GM12801 (cell line): ENCODE results near the gene DDX24.

ENCODE experiments used
- TF ChIP-seq, protein P1 (sequence below): IDR thresholded peaks from one replicate; pipeline ENCODE4 v1.5.1; 2011; ENCODE audit warnings: control low read depth; ENCODE audit not compliant: insufficient read length; ENCODE audit errors: extremely low read depth

The DDX24 gene

DNA sequence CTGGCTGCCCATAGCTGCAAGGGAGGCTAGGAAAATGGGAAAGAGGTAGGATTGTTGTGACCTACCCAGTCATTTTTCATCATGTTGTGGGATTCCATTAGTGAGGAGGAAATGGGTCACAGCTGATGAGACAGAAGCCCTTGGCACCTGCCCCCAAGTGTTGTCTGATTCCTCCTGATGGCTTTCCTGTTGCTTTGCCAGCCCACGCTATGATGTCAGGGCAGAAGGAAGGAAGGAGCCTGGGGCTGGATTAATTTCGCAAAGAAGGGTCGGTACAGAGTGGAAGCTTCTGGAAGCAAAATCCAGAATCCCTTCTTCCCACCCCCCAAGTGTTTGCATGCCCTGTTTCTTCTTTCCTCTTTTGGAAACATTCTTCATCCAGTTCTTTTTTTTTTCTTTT is 46.1 kb downstream of the DDX24 start:
- TF ChIP-seq, protein P1, sequence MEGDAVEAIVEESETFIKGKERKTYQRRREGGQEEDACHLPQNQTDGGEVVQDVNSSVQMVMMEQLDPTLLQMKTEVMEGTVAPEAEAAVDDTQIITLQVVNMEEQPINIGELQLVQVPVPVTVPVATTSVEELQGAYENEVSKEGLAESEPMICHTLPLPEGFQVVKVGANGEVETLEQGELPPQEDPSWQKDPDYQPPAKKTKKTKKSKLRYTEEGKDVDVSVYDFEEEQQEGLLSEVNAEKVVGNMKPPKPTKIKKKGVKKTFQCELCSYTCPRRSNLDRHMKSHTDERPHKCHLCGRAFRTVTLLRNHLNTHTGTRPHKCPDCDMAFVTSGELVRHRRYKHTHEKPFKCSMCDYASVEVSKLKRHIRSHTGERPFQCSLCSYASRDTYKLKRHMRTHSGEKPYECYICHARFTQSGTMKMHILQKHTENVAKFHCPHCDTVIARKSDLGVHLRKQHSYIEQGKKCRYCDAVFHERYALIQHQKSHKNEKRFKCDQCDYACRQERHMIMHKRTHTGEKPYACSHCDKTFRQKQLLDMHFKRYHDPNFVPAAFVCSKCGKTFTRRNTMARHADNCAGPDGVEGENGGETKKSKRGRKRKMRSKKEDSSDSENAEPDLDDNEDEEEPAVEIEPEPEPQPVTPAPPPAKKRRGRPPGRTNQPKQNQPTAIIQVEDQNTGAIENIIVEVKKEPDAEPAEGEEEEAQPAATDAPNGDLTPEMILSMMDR: no peak

DNA sequence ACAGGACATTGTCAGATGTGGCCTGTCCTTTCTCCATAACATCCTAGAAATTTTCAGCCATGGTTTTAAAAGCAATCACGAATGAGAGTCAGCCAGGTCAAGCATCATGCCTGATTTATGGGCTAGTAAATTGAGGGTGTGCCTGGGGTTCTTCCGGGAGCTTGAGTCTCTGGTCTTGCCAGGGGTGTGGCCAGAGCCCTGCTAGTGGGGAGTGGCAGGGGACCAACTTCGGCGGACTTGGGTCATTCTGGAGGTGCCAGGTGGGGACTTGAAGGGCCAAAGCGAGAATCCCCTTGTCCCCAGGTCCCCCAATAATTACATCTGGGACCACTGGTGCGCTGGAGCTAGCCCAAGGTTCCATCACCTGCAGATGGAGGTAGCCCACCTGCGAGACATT is 49.1 kb downstream of the DDX24 start:
- TF ChIP-seq, protein P1: no peak

DNA sequence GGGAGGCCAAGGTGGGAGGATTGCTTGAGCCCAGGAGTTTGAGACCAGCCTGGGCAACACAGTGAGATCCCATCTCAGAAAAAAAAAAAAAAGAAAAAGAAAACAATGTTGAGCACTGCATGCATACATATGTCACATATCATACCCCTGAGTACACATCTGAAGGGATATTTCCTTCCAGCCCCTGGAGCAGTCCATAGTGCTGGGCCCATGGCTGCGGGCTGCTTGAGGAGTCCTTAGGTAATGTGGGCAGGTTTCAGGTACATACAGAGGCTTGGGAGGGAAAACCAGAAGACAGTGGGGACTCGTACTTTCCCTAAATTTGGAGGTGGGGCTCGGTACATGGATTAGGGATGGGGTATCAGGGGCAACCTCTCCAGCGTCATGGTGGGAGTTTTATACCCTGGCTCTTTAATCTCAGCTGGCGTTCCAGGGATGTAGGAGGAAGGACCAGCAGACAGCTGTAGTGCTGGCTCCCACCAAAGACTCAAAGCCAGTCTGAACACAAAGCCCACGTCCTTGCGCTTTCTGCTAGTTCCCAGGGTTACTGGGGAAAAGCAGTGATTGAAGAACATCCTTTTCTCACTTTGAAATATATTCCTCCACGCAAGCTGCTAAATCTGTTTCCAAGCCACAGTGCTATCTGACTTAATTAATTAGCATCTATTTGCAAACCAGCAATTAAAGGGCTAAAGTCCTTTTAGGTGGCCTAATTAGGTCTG is 49.7 kb downstream of the DDX24 start:
- TF ChIP-seq, protein P1: no peak

DNA sequence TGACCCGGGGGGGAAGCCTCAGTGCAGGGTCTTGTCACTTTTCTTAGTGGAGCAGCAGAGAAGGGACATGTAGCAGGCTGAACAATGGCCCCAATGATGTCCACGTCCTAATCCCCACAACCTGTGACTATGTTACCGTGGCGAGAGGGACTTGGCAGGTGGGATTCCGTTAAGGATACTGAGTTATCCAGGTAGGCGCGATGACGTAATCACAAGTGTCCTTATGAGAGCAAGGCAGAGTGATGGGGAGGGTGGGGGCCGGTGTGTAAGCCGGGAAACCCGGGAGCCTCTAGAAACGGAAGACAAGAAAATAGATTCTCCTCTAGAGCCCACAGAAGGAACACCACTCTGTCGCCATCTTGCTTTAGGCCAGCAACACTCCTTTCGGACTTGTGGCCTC is 50.4 kb downstream of the DDX24 start:
- TF ChIP-seq, protein P1: no peak

DNA sequence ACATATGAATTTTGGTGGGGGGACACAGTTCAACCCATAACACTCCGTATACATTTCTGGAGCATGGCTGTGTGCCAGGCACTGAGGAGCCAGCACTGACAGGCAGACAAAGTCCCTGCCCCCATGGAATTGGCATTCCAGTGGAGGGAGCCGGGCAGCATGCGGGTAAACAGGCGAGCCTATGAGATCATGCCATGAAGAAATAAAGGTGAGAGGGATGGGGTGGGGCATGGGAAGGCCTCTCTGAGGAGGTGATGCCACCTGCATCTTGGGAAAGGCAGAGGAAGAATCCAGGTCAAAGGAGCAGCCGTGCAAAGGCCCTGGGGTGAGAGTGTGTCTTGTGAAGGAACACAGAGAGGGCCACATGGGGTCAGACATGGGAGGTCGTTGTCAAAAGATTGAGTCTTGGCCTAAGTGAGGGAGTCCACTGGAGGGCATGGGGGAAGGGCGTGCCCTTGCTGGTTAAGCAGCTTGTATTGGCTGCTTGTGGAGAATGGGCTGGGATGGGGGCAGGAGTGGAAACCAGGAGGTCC is 51.3 kb downstream of the DDX24 start:
- TF ChIP-seq, protein P1: no peak

DNA sequence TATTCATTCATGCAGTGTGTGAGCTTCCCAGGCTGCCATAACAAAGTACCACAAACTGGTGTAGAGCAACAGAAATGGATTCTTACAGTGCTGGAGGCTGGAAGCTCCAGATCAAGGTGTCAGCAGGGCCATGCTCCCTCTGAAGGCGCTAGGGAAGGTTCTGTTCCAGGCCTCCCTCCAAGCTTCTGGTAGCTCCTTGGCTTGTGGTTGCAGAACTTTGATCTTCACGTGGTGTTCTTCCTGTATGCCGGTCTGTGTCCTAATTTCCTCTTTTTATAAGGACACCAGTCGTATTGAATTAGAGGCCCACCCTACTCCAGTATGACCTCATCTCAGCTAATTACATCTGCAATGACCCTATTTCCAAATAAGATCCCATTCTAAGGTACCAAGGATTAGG is 51.7 kb downstream of the DDX24 start:
- TF ChIP-seq, protein P1: no peak

DNA sequence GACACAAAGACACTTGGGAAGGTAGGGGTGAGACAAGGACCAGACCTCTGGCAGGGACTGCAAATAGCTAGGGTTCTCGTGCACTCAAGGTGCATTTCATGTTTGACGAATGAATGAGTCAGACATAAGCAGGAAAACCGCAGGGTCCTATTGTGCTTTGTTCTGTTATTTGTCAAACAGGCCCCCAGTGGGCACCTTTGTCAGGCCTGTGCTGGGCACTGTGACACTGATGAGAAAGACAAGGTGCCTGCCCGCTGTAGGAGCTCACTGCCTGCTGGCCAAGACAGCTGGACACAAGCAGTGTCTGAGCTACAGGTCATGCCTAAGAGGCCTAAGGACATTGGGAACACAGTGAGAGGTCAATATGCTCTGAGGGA is 52.6 kb downstream of the DDX24 start:
- TF ChIP-seq, protein P1: no peak
